Colonic mucosa (tissue), 4 donors: ENCODE data around the gene CFAP251. TPM values are rescaled to one million over a fixed set of nuclear protein-coding genes. Genes with fewer than 3 reads are reported as not detected.

Experiments used
- DNase-seq: peaks from one replicate; pipeline ENCODE4 v3.0.0-alpha.2; 2020
- H3K27ac ChIP-seq: fragments of 200-600 bp; one replicate; pipeline ENCODE4 v1.8.0; 2021
- H3K27me3 ChIP-seq: fragments of 200-600 bp; one replicate; pipeline ENCODE4 v1.8.0; 2021
- H3K36me3 ChIP-seq: fragments of 200-600 bp; one replicate; pipeline ENCODE4 v1.8.0; 2021
- H3K4me1 ChIP-seq: fragments of 200-600 bp; one replicate; pipeline ENCODE4 v1.8.0; 2021; ENCODE audit warnings: mild to moderate bottlenecking
- H3K4me3 ChIP-seq: fragments of 200-600 bp; one replicate; pipeline ENCODE4 v1.8.0; 2021
- H3K9ac ChIP-seq, 2 donors: one replicate each; pipeline ENCODE4 v1.7.0; 2013; ENCODE audit warnings: control low read depth in 2 of 2, low read depth in 2 of 2, low read length in 2 of 2
- H3K9me3 ChIP-seq: fragments of 200-600 bp; one replicate; pipeline ENCODE4 v1.8.0; 2021
- intact Hi-C: fragments of 100-400 bp; cut with DNase I; formaldehyde crosslinking; loops from one replicate; pipeline ENCODE4 v1.14.1; 2022
- total RNA-seq, 2 donors: library from RNA; stranded (reverse); fragmentation: NEBNext Ultra II Directional in 1 of 2; extraction: Animal tissue kit (Norgen Biotek cat#: 25700) in 1 of 2; gene quantifications; one replicate each; pipeline ENCODE4 v1.2.1, GENCODE V29; 2021
- TF ChIP-seq, protein P1 (sequence below): fragments of 200-600 bp; IDR thresholded peaks from one replicate; pipeline ENCODE4 v1.8.0; 2022; ENCODE audit warnings: antibody characterized with exemption, mild to moderate bottlenecking
- donor health status: healthy.
- donor health status: DM: no; HTN: no; CAD: no.
- donor health status: DM: no; HTN: no; CAD: no.

The CFAP251 gene
- total RNA-seq, 2 donors from 2014 or later, result 0.64 to 0.93 TPM

GRCh38 chr12:121949648-121950397, 31.4 kb downstream of the CFAP251 start:
- TF ChIP-seq, protein P1, sequence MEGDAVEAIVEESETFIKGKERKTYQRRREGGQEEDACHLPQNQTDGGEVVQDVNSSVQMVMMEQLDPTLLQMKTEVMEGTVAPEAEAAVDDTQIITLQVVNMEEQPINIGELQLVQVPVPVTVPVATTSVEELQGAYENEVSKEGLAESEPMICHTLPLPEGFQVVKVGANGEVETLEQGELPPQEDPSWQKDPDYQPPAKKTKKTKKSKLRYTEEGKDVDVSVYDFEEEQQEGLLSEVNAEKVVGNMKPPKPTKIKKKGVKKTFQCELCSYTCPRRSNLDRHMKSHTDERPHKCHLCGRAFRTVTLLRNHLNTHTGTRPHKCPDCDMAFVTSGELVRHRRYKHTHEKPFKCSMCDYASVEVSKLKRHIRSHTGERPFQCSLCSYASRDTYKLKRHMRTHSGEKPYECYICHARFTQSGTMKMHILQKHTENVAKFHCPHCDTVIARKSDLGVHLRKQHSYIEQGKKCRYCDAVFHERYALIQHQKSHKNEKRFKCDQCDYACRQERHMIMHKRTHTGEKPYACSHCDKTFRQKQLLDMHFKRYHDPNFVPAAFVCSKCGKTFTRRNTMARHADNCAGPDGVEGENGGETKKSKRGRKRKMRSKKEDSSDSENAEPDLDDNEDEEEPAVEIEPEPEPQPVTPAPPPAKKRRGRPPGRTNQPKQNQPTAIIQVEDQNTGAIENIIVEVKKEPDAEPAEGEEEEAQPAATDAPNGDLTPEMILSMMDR, result no peak
- Histone ChIP-seq H3K27ac (no peak overlapping the region), H3K4me3 (no peak overlapping the region), H3K9ac (no peak overlapping the region), H3K9me3 (no peaks in the 10 kb centered on the region), H3K4me1 (no peaks in the 10 kb centered on the region), H3K36me3 (no peaks in the 10 kb centered on the region), H3K27me3 (no peaks in the 10 kb centered on the region)
- DNase-seq, result no peak
- intact Hi-C loops, result no loop called here

DNA sequence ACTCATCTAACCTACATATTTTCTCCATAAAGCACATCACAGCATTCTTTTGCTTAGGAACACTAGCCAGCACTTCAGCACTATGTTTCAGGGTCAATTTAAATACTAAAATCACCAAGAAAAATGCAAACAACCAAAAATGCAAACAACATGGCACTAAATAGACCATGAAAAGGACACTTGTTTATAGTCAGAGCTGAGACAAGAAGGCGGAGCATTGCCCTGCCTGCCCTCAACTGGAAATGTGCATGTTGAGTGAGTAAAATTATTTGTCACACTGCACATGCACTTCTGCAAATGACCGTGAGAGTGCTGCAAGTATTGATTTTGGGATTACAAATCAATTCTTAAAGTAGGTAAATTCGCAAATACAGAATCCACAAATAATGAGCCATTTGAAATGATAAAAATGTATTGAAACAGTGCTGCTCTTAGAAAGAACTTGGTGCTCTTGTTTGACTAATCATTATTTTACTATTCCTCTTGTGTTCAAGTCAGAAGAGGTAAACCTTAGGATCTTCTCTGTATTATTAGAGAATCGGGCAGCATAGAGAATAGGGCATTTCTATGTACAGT, 34.8 kb downstream of the CFAP251 start:
- H3K4me3 ChIP-seq, result no peak overlapping the region
- H3K4me1 ChIP-seq, result no peaks in the 10 kb centered on the region
- H3K27me3 ChIP-seq, result no peaks in the 10 kb centered on the region
- no peaks in the 10 kb centered on the region for H3K9me3 ChIP-seq
- no peak overlapping the region for H3K27ac ChIP-seq
- no peak overlapping the region for H3K9ac ChIP-seq
- TF ChIP-seq, protein P1, result no peak
- intact Hi-C loops, result no loop called here
- no peak for DNase-seq
- H3K36me3 ChIP-seq, result no peaks in the 10 kb centered on the region

- Histone ChIP-seq H3K27me3 (no peaks in the 10 kb centered on the region), H3K9ac (no peak overlapping the region), H3K36me3 (no peaks in the 10 kb centered on the region), H3K4me3 (no peak overlapping the region), H3K9me3 (no peaks in the 10 kb centered on the region), H3K4me1 (no peaks in the 10 kb centered on the region), H3K27ac (no peak overlapping the region)
- intact Hi-C loops, result no loop called here
- TF ChIP-seq, protein P1, result no peak
- no peak for DNase-seq
These were observed 35.3 kb downstream of the CFAP251 start for GRCh38 chr12:121953695-121954094.

DNA sequence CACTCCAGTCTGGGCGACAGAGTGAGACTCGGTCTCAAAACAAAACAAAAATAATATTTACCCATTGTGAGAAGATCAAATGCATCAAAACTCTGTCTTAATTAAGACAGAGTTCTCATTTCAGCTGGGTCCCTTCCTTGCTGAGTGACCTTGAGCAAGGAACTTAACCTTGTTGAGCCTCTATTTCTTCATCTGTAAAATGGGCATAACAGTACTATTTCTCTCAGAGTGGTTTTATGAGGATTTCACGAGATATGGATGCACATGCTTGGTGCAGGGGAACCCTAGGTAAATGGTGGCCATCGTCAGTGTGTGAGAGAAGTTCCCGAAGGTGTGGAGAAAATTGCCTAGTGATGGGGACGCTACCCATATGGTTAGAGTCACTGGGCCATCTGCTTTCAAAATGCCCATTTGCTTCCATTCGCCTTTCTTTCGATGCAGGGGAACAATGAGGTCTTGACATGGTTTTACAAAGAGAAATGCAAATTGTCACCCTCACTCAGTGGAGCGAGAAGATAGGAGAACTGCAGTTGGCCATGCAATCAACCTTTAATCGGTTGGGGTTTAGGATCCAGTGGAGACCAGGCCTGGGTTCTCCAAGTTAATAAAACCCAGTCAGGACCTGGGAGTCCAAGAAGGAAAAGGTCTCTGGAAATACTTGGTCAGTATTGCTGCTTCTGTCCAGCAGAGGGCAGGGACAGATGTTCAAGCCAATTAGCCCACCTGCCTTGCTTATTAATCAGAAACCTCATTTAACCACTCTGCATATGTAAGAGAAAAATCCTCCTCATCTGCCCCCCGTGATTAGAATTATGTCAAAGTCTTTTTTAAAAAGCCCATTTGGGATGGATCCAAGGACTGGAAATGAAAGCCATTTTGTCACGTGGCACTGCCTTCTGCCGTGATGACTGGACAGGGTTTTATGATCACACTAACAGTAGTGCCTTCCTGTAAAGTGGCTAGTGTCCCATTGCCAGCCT, 37.2 kb downstream of the CFAP251 start:
- H3K27ac ChIP-seq, result no peak overlapping the region
- TF ChIP-seq, protein P1, result peak; percentile 14
- no peaks in the 10 kb centered on the region for H3K36me3 ChIP-seq
- H3K4me1 ChIP-seq, result no peaks in the 10 kb centered on the region
- no peak overlapping the region for H3K9ac ChIP-seq
- intact Hi-C loops, result no loop called here
- no peaks in the 10 kb centered on the region for H3K9me3 ChIP-seq
- no peak for DNase-seq
- no peaks in the 10 kb centered on the region for H3K27me3 ChIP-seq
- no peak overlapping the region for H3K4me3 ChIP-seq

DNA sequence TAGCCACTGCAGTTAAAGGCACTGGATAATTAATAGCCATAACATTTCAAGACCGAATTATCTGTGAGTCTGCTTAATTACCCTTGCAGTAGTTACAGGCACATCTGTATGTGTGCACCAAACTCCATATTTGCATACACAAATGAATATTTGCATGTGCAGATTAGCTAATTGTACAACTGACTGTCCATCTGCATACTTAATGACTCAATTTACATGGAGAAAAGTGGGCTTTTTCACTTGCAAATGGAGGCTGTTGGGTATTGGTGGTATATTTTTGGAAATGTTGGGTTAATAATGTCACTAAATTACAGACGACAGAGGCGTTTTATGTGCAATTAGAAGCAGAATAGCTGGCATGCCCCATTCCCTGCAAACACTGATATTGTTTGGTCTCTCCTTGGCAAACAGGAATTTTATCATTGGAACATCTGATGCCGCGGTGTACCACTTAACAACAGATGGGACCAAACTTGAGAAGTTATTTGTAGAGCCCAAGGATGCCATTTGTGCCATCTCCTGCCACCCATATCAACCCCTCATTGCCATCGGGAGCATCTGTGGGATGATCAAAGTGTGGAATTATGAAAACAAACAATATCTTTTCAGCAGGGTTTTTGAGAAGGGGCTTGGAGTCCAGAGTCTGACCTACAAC, 39.6 kb downstream of the CFAP251 start:
- H3K4me3 ChIP-seq, result no peak overlapping the region
- H3K36me3 ChIP-seq, result no peaks in the 10 kb centered on the region
- intact Hi-C loops, result no loop called here

More for the DNA sequence above, 39.6 kb downstream of the CFAP251 start:
- no peaks in the 10 kb centered on the region for H3K27me3 ChIP-seq
- H3K27ac ChIP-seq, result no peak overlapping the region
- H3K9ac ChIP-seq, result no peak overlapping the region
- H3K4me1 ChIP-seq, result no peaks in the 10 kb centered on the region
- DNase-seq, result no peak
- no peaks in the 10 kb centered on the region for H3K9me3 ChIP-seq
- TF ChIP-seq, protein P1, result no peak
